CD4-positive, alpha-beta T cell (primary cell): ENCODE results near the gene PCDH9. TPM values are rescaled to one million over a fixed set of nuclear protein-coding genes. Genes with fewer than 3 reads are reported as not detected.

ENCODE experiments used
- ATAC-seq: fragments of 200-7000 bp; cut with Tn5 transposase; one replicate; pipeline ENCODE4 v1.10.0; 2022; ENCODE audit warnings: mild to moderate bottlenecking; ENCODE audit not compliant: poor library complexity
- CTCF ChIA-PET: fragments of 350-600 bp; sonication (Branson Sonifier 250); formaldehyde crosslinking; loops from one replicate; lab custom pipeline; 2021; ENCODE audit warnings: antibody characterized with exemption, inconsistent platforms; lab: Charles Lee
- POLR2A ChIA-PET: fragments of 350-600 bp; sonication (Branson Sonifier 250); formaldehyde crosslinking; loops from one replicate; lab custom pipeline; 2021; ENCODE audit warnings: antibody characterized with exemption, inconsistent platforms; lab: Charles Lee
- DNase-seq, 14 experiments: peaks; one replicate each; pipeline ENCODE4 v3.0.0-alpha.2; 2013 to 2020; ENCODE audit warnings: mixed read lengths in 2 of 14
- H3K27ac ChIP-seq, 2 donors: one replicate each; pipeline versions ENCODE4 v1.5.1 to v1.7.0; 2013; ENCODE audit warnings: low read length in 2 of 2, low read depth in 1 of 2, mild to moderate bottlenecking in 1 of 2
- H3K27me3 ChIP-seq, 2 experiments: 1 replicate in 1 of 2; 2 replicates in 1 of 2; pipeline versions ENCODE4 v1.6.1 to v1.7.0; 2013; ENCODE audit warnings: low read length in 2 of 2, control low read depth in 1 of 2, mild to moderate bottlenecking in 1 of 2, moderate library complexity in 1 of 2; ENCODE audit not compliant: insufficient read depth in 2 of 2, control insufficient read depth in 1 of 2
- H3K36me3 ChIP-seq: one replicate; pipeline ENCODE4 v1.6.1; 2013; ENCODE audit warnings: low read length, control low read depth; ENCODE audit not compliant: insufficient read depth
- H3K4me1 ChIP-seq: one replicate; pipeline ENCODE4 v1.6.1; 2013; ENCODE audit warnings: low read length, control low read depth; ENCODE audit not compliant: insufficient read depth
- H3K4me3 ChIP-seq: one replicate; pipeline ENCODE4 v1.5.1; 2013; ENCODE audit warnings: mild to moderate bottlenecking, low read length, moderate library complexity
- H3K9me3 ChIP-seq, 2 experiments: 1 replicate in 1 of 2; 2 replicates in 1 of 2; pipeline versions ENCODE4 v1.6.1 to v1.7.0; 2013; ENCODE audit warnings: low read length in 2 of 2, mild to moderate bottlenecking in 2 of 2, control low read depth in 1 of 2, moderate library complexity in 1 of 2; ENCODE audit not compliant: control insufficient read depth in 1 of 2, insufficient read depth in 1 of 2
- H3K27ac Mint-ChIP-seq: one replicate; pipeline ENCODE4 v1.8.0; 2020; ENCODE audit warnings: mixed read lengths
- H3K27me3 Mint-ChIP-seq: one replicate; pipeline ENCODE4 v1.8.0; 2021; ENCODE audit warnings: mixed read lengths
- H3K36me3 Mint-ChIP-seq: one replicate; pipeline ENCODE4 v1.8.0; 2021; ENCODE audit warnings: low read depth, mixed read lengths
- H3K4me1 Mint-ChIP-seq: one replicate; pipeline ENCODE4 v1.8.0; 2021; ENCODE audit warnings: low read depth, mixed read lengths
- H3K4me3 Mint-ChIP-seq: one replicate; pipeline ENCODE4 v1.8.0; 2020; ENCODE audit warnings: mild to moderate bottlenecking, mixed read lengths
- H3K9me3 Mint-ChIP-seq: one replicate; pipeline ENCODE4 v1.8.0; 2020; ENCODE audit warnings: mixed read lengths
- CTCF ChIP-seq: fragments of 200-600 bp; IDR thresholded peaks from one replicate; pipeline ENCODE4 v1.8.0; 2022; ENCODE audit warnings: antibody characterized with exemption, mild to moderate bottlenecking
- intact Hi-C, 2 experiments: fragments of 100-400 bp; cut with DNase I in 1 of 2; cut with micrococcal nuclease in 1 of 2; formaldehyde crosslinking; loops; one replicate each; pipeline versions ENCODE4 v1.15.1 to v1.9.0; 2023 to 2025; cut with DNase I, micrococcal nuclease
- total RNA-seq, 174 experiments: library from RNA in 2 of 174; stranded (reverse) in 2 of 174; gene quantifications; one replicate each; pipeline ENCODE4 v1.2.3 and lab custom pipeline; 2021 to 2026

PCDH9 gene
- total RNA-seq, 2 experiments from 2014 or later = 0.08 to 0.19 TPM

- Histone ChIP-seq H3K9me3 (no peaks in the 10 kb centered on the region), H3K4me3 (no peak overlapping the region), H3K36me3 (no peaks in the 10 kb centered on the region), H3K4me1 (no peaks in the 10 kb centered on the region), H3K27ac (no peak overlapping the region), H3K27me3 (no peaks in the 10 kb centered on the region)
- H3K27me3 Mint-ChIP-seq = no peaks in the 10 kb centered on the region
- H3K9me3 Mint-ChIP-seq = no peaks in the 10 kb centered on the region
- no peak for TF ChIP-seq CTCF
- H3K4me3 Mint-ChIP-seq = no peak overlapping the region
- intact Hi-C loops = no loop called here
- H3K4me1 Mint-ChIP-seq = no peaks in the 10 kb centered on the region
- no peak overlapping the region for H3K27ac Mint-ChIP-seq
- no peak for ATAC-seq
- no peak for DNase-seq
- no peaks in the 10 kb centered on the region for H3K36me3 Mint-ChIP-seq
- ChIA-PET POLR2A (no interaction called here), CTCF (no interaction called here)
Observed at GRCh38 chr13:67094952-67095351, 135.2 kb downstream of the PCDH9 start.

GRCh38 chr13:67094078-67094477 lies 136.1 kb downstream of the PCDH9 start:
- Histone ChIP-seq H3K27me3 (no peaks in the 10 kb centered on the region), H3K27ac (no peak overlapping the region), H3K36me3 (no peaks in the 10 kb centered on the region), H3K4me3 (no peak overlapping the region), H3K9me3 (no peaks in the 10 kb centered on the region), H3K4me1 (no peaks in the 10 kb centered on the region)
- Mint-ChIP-seq H3K27me3 (no peaks in the 10 kb centered on the region), H3K4me3 (no peak overlapping the region), H3K4me1 (no peaks in the 10 kb centered on the region), H3K9me3 (no peaks in the 10 kb centered on the region), H3K36me3 (no peaks in the 10 kb centered on the region), H3K27ac (no peak overlapping the region)
- ChIA-PET POLR2A (no interaction called here), CTCF (no interaction called here)
- TF ChIP-seq CTCF = no peak
- DNase-seq (no peak), ATAC-seq (no peak)
- intact Hi-C loops = no loop called here

GRCh38 chr13:67091603-67092002 lies 138.5 kb downstream of the PCDH9 start:
- ChIA-PET CTCF (no interaction called here), POLR2A (no interaction called here)
- H3K4me1 ChIP-seq = no peaks in the 10 kb centered on the region
- H3K9me3 ChIP-seq = no peaks in the 10 kb centered on the region
- no peaks in the 10 kb centered on the region for H3K36me3 ChIP-seq
- ATAC-seq (no peak), DNase-seq (no peak)
- Mint-ChIP-seq H3K36me3 (no peaks in the 10 kb centered on the region), H3K9me3 (no peaks in the 10 kb centered on the region), H3K27me3 (no peaks in the 10 kb centered on the region), H3K4me3 (no peak overlapping the region), H3K4me1 (no peaks in the 10 kb centered on the region), H3K27ac (no peak overlapping the region)
- no peak overlapping the region for H3K4me3 ChIP-seq
- intact Hi-C loops = no loop called here
- no peaks in the 10 kb centered on the region for H3K27me3 ChIP-seq
- TF ChIP-seq CTCF = no peak
- no peak overlapping the region for H3K27ac ChIP-seq
